ENCODE data around the gene EIF2A.

Gene EIF2A

GRCh38 chr3:150556792-150557191, 10.2 kb downstream of the EIF2A start:
- no peak for DNase-seq (ENCODE audit: low read depth)
- H3K4me3 ChIP-seq (ENCODE audit: low read length): no peak overlapping the region
- TF ChIP-seq CTCF (conservative IDR thresholded peaks at IDR 0.05; ENCODE audit: low read depth, low read length): no peak

GRCh38 chr3:150557725-150558124, 11.1 kb downstream of the EIF2A start:
- DNase-seq (ENCODE audit: low read depth): no peak
- no peak for TF ChIP-seq CTCF (conservative IDR thresholded peaks at IDR 0.05; ENCODE audit: low read depth, low read length)
- H3K4me3 ChIP-seq (ENCODE audit: low read length): no peak overlapping the region

- no peak for TF ChIP-seq CTCF (conservative IDR thresholded peaks at IDR 0.05; ENCODE audit: low read depth, low read length)
- no peak for DNase-seq (ENCODE audit: low read depth)
- no peak overlapping the region for H3K4me3 ChIP-seq (ENCODE audit: low read length)
Observed at GRCh38 chr3:150564243-150564642, 17.7 kb downstream of the EIF2A start.

- TF ChIP-seq CTCF (conservative IDR thresholded peaks at IDR 0.05; ENCODE audit: low read depth, low read length): no peak
- DNase-seq (ENCODE audit: low read depth): no peak
- no peak overlapping the region for H3K4me3 ChIP-seq (ENCODE audit: low read length)
Observed at GRCh38 chr3:150567328-150567727, 20.7 kb downstream of the EIF2A start.

- DNase-seq (ENCODE audit: low read depth): no peak
- no peak for TF ChIP-seq CTCF (conservative IDR thresholded peaks at IDR 0.05; ENCODE audit: low read depth, low read length)
- no peak overlapping the region for H3K4me3 ChIP-seq (ENCODE audit: low read length)
Observed at GRCh38 chr3:150577855-150578254, 31.3 kb downstream of the EIF2A start.

GRCh38 chr3:150581174-150581573, 34.6 kb downstream of the EIF2A start:
- no peak overlapping the region for H3K4me3 ChIP-seq (ENCODE audit: low read length)
- DNase-seq (ENCODE audit: low read depth): no peak
- no peak for TF ChIP-seq CTCF (conservative IDR thresholded peaks at IDR 0.05; ENCODE audit: low read depth, low read length)

GRCh38 chr3:150582620-150583019, 36.0 kb downstream of the EIF2A start:
- TF ChIP-seq CTCF (conservative IDR thresholded peaks at IDR 0.05; ENCODE audit: low read depth, low read length): no peak
- H3K4me3 ChIP-seq (ENCODE audit: low read length): no peak overlapping the region
- DNase-seq (ENCODE audit: low read depth): no peak

Measured in retinal pigment epithelial cell (primary cell).